Progenitor cell of endocrine pancreas (in vitro differentiated cells): ENCODE data around the gene GAS7. TPM values are rescaled to one million over a fixed set of nuclear protein-coding genes. Genes with fewer than 3 reads are reported as not detected.
"Not testable (repeated sequence)": the region's sequence is repeated elsewhere in the genome, so short reads cannot be mapped to it uniquely, and the experiment has no call there.

ENCODE experiments used
- DNase-seq: peaks from one replicate; pipeline ENCODE4 v3.0.0; 2021; ENCODE audit warnings: low spot score; ENCODE audit not compliant: unreplicated experiment
- H3K27ac Mint-ChIP-seq: 2 replicates; pipeline ENCODE4 v1.8.0; 2021; ENCODE audit warnings: mild to moderate bottlenecking, moderate library complexity, mixed read lengths
- H3K27me3 Mint-ChIP-seq: 2 replicates; pipeline ENCODE4 v1.8.0; 2021; ENCODE audit warnings: mixed read lengths
- H3K36me3 Mint-ChIP-seq: 2 replicates; pipeline ENCODE4 v1.8.0; 2022; ENCODE audit warnings: mixed read lengths; ENCODE audit not compliant: insufficient read depth
- H3K4me1 Mint-ChIP-seq: 2 replicates; pipeline ENCODE4 v1.8.0; 2021; ENCODE audit warnings: low read depth, mixed read lengths
- H3K4me3 Mint-ChIP-seq: 2 replicates; pipeline ENCODE4 v1.8.0; 2021; ENCODE audit warnings: low read depth, mild to moderate bottlenecking, moderate library complexity, mixed read lengths
- H3K9me3 Mint-ChIP-seq: 2 replicates; pipeline ENCODE4 v1.8.0; 2021; ENCODE audit warnings: low read depth, mixed read lengths
- total RNA-seq: library from RNA; stranded (reverse); gene quantifications from 2 replicates; pipeline ENCODE4 v1.2.1, GENCODE V29; 2021
- TF ChIP-seq, protein P1 (sequence below): fragments of 200-600 bp; sonication (generic); IDR thresholded peaks from one replicate; pipeline ENCODE4 v1.5.0; 2021; ENCODE audit warnings: antibody characterized with exemption, mild to moderate bottlenecking; ENCODE audit not compliant: unreplicated experiment

Gene GAS7
- total RNA-seq, 1 donor from 2014 or later, result 3.4 TPM

DNA sequence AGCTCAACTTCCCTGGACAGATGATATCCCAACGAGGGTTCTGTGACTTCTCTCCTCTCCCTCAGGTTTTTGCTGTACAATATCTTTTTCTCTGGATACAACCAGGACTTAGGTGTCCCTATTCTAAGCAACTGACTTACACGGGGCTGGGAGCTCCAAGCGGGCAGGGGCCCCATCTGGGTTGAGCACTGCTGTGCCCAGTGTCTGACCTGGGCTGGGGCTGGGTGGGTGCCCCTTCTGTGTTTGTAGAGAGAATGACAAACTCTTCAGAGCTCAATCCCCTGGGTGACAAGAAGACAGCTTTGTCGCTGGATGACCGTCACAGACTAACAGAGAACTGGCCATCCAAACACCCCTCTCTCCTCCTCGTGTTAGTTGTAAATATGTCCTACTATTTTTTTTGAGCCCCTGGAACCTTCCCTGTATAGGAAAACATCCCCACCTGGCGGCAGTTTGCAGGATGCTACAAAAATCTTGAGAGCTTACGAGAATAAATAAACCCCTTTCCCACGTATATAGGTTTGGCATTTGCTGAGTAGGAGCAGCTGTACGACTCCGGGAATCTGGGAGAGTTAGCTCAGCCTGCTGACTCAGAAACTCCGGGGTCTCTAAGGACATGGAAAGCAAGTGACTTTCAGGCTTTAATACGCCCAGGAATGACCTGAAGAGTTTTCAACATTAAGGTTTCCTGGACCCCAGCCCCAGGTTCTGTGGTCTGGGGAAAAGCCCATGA is 269.6 kb downstream of the GAS7 start:
- H3K4me3 Mint-ChIP-seq, result no peak overlapping the region
- peaks cover 21% of the 10 kb centered on the region for H3K27me3 Mint-ChIP-seq
- H3K9me3 Mint-ChIP-seq, result no peaks in the 10 kb centered on the region
- peak; percentile 42 for DNase-seq
- peaks cover 1% of the 10 kb centered on the region for H3K4me1 Mint-ChIP-seq
- TF ChIP-seq, protein P1, sequence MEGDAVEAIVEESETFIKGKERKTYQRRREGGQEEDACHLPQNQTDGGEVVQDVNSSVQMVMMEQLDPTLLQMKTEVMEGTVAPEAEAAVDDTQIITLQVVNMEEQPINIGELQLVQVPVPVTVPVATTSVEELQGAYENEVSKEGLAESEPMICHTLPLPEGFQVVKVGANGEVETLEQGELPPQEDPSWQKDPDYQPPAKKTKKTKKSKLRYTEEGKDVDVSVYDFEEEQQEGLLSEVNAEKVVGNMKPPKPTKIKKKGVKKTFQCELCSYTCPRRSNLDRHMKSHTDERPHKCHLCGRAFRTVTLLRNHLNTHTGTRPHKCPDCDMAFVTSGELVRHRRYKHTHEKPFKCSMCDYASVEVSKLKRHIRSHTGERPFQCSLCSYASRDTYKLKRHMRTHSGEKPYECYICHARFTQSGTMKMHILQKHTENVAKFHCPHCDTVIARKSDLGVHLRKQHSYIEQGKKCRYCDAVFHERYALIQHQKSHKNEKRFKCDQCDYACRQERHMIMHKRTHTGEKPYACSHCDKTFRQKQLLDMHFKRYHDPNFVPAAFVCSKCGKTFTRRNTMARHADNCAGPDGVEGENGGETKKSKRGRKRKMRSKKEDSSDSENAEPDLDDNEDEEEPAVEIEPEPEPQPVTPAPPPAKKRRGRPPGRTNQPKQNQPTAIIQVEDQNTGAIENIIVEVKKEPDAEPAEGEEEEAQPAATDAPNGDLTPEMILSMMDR, result peak; percentile 71
- H3K36me3 Mint-ChIP-seq, result no peaks in the 10 kb centered on the region
- no peak overlapping the region for H3K27ac Mint-ChIP-seq

DNA sequence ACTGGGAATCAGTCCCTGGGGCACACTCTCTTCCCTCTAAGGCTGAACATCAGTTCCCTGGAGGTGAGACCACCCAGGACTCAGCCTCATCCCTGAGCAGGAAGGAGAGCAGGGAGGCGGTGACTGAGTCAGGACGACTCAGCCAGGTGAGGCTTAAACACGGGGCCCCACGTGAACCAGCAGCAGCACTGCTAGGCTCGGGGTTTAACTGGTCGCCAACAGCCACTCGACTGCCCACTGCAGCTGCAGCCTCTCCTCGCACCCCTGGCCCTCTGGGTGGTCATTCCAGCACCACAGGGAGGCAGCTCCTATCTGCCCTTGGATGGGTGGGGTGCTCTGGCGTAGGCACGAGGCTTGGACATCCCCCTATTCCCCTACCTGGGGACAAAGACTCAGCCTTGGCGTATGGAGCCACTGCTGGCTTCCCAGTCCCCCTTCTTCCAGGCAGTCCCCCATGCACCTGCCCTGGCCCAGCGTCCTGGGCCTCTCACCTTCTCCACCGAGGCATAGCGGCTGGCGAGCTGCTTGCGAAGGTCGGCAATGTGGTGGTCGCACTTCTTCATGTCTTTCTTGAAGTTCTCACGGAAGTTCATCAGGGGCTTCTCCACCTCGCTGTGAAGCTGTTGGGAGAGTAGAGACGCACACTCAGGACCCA is 272.1 kb downstream of the GAS7 start:
- H3K27ac Mint-ChIP-seq, result no peak overlapping the region
- H3K27me3 Mint-ChIP-seq, result peaks cover 15% of the 10 kb centered on the region

DNA sequence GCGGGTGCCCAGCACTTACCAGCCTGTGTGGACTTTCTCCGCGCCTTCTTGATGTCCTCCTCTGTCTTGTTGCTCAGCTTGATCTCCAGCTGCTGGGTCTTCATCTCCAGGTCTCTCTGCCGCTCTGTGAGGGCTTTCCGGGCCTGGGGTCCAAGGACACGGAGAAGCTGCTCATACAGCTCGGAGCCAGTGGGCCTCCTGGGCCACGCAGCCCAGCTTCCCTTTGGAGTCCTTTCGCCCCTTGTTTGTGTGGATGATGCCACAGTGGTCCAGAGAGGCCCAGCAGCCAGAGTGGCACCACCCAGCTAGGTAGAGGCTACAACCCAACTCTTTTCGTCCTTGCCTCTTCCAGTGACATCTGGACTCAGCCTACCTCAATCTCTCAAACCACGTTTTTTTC is 272.9 kb downstream of the GAS7 start:
- H3K4me1 Mint-ChIP-seq, result peaks cover 1% of the 10 kb centered on the region
- peaks cover 11% of the 10 kb centered on the region for H3K27me3 Mint-ChIP-seq
- H3K9me3 Mint-ChIP-seq, result no peaks in the 10 kb centered on the region
- DNase-seq, result no peak
- TF ChIP-seq, protein P1, result no peak
- H3K36me3 Mint-ChIP-seq, result no peaks in the 10 kb centered on the region
- H3K27ac Mint-ChIP-seq, result no peak overlapping the region
- no peak overlapping the region for H3K4me3 Mint-ChIP-seq

More for the DNA sequence above, 272.1 kb downstream of the GAS7 start:
- Mint-ChIP-seq H3K9me3 (no peaks in the 10 kb centered on the region), H3K4me3 (no peak overlapping the region), H3K36me3 (no peaks in the 10 kb centered on the region), H3K4me1 (peaks cover 1% of the 10 kb centered on the region)
- no peak for DNase-seq
- TF ChIP-seq, protein P1, result no peak

DNA sequence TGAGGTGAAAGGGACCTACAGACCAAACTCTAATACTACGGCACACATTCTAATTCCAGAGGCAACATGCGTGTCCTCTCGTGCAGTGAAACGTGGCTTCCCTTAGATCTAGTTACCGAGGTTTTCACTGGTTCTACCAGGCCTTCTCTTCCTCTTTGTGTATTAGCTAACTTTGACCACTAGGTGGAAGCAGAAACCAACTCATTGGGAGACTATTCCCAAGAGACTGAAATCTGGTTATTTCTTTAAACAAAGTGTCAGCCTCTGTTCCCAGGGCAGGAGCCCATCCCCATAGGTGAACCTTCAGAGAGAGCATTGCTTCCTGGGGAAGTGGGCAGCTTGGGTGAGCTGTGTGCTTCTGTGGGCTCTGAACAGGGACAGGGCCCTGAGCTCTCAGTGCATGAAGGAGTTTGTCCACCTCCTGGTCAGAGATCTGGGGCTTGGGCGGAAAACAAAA is 273.6 kb downstream of the GAS7 start:
- H3K27me3 Mint-ChIP-seq, result peaks cover 4% of the 10 kb centered on the region
- no peaks in the 10 kb centered on the region for H3K36me3 Mint-ChIP-seq
- H3K4me3 Mint-ChIP-seq, result no peak overlapping the region
- H3K4me1 Mint-ChIP-seq, result peaks cover 1% of the 10 kb centered on the region
- H3K9me3 Mint-ChIP-seq, result no peaks in the 10 kb centered on the region
- H3K27ac Mint-ChIP-seq, result no peak overlapping the region
- DNase-seq, result no peak
- TF ChIP-seq, protein P1, result peak; percentile 85

DNA sequence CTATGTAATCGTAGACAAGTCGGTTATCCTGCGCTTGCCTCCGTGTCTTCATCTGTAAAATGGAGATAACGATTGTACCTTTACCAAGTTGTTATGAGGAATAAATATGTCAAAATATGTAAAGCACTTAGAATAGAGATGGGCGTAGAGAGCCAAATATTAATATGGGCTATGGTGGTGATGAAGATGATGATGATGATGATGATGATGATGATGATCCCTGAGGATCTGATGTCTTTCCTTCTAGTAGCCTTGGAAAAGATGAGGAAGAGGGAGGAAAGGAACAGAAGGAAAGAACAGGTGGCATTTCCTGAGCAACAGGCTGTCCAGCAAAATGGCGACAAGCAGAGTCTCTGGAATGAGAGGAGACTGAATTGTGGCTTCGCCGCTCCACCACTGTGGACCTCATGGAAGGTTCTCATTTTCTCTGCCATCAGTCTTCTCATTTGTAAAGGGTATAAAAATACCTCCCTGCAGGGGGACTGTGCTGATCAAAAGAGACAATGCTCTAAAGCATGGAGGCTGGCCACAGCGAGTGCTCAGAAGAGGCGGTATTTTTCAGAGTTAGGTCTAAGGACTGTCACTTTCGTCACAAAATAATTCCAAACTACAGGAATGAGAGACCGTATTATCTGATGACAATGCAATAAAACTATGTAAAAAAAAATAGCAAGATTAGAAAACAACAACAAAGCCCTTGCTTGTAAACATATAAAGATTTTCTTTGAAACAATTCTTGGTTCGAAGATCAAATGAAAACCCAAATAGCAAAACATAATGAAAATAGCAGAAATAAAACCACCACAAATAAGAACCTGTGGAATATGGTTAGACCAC is 276.2 kb downstream of the GAS7 start:
- no peaks in the 10 kb centered on the region for H3K36me3 Mint-ChIP-seq
- no peak overlapping the region for H3K27ac Mint-ChIP-seq
- no peak for DNase-seq
- no peaks in the 10 kb centered on the region for H3K9me3 Mint-ChIP-seq
- H3K4me3 Mint-ChIP-seq, result no peak overlapping the region
- no peaks in the 10 kb centered on the region for H3K4me1 Mint-ChIP-seq
- TF ChIP-seq, protein P1, result no peak
- no peaks in the 10 kb centered on the region for H3K27me3 Mint-ChIP-seq

DNA sequence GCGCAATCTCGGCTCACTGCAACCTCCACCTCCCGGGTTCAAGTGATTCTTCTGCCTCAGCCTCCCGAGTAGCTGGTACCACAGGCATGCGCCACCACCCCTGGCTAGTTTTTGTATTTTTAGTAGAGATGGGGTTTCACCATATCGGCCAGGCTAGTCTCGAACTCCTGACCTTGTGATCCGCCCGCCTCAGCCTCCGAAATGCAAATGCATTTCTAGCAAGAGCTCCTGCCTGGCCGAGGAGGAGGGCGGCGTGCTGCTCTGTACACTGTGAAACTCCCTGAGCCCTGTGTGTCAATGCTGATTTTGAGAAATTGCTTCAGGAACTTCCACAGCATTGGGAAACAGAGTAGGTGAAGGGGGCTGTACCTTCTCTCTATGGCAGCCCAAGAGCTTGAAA is 277.2 kb downstream of the GAS7 start:
- not testable (repeated sequence) for H3K4me1 Mint-ChIP-seq, H3K9me3 Mint-ChIP-seq, H3K36me3 Mint-ChIP-seq, H3K27ac Mint-ChIP-seq, H3K4me3 Mint-ChIP-seq, H3K27me3 Mint-ChIP-seq, DNase-seq
